GM19397 (cell line): ENCODE data around the gene COL19A1.
A peak's percentile ranks its signal among the peaks of the same experiment; 100 is the strongest.

Experiments
- ATAC-seq: cut with Tn5 transposase; IDR thresholded peaks from one replicate; pipeline ENCODE4 v1.9.1; 2021; ENCODE audit warnings: mild to moderate bottlenecking, moderate library complexity; ENCODE audit not compliant: unreplicated experiment

The COL19A1 gene

GRCh38 chr6:70162972-70163371, 296.6 kb downstream of the COL19A1 start:
- no peak for ATAC-seq

- ATAC-seq, result no peak
These were observed 297.4 kb downstream of the COL19A1 start for GRCh38 chr6:70163795-70164194.

- ATAC-seq, result no peak
These were observed 298.2 kb downstream of the COL19A1 start for GRCh38 chr6:70164556-70164955.

GRCh38 chr6:70166088-70166958, 300.0 kb downstream of the COL19A1 start:
- peak; percentile 77 for ATAC-seq

GRCh38 chr6:70168681-70169377, 302.5 kb downstream of the COL19A1 start:
- ATAC-seq, result no peak

GRCh38 chr6:70171236-70171635, 304.9 kb downstream of the COL19A1 start:
- no peak for ATAC-seq

GRCh38 chr6:70172252-70172651, 305.9 kb downstream of the COL19A1 start:
- ATAC-seq, result no peak

GRCh38 chr6:70175770-70176169, 309.4 kb downstream of the COL19A1 start:
- ATAC-seq, result no peak

GRCh38 chr6:70176842-70177550, 310.6 kb downstream of the COL19A1 start:
- no peak for ATAC-seq

GRCh38 chr6:70180183-70180900, 314.0 kb downstream of the COL19A1 start:
- no peak for ATAC-seq

- no peak for ATAC-seq
These were observed 314.7 kb downstream of the COL19A1 start for GRCh38 chr6:70180901-70181599.

- ATAC-seq, result no peak
These were observed 317.2 kb downstream of the COL19A1 start for GRCh38 chr6:70183538-70183937.

- no peak for ATAC-seq
These were observed 318.4 kb downstream of the COL19A1 start for GRCh38 chr6:70184723-70185122.

- ATAC-seq, result no peak
These were observed 320.1 kb downstream of the COL19A1 start for GRCh38 chr6:70186461-70186860.

GRCh38 chr6:70188202-70188601, 321.8 kb downstream of the COL19A1 start:
- ATAC-seq, result no peak

- ATAC-seq, result no peak
These were observed 328.1 kb downstream of the COL19A1 start for GRCh38 chr6:70194421-70194820.

GRCh38 chr6:70196531-70196930, 330.2 kb downstream of the COL19A1 start:
- no peak for ATAC-seq

GRCh38 chr6:70198785-70199184, 332.4 kb downstream of the COL19A1 start:
- no peak for ATAC-seq

- ATAC-seq, result no peak
These were observed 342.0 kb downstream of the COL19A1 start for GRCh38 chr6:70208235-70208790.

- ATAC-seq, result no peak
These were observed 344.1 kb downstream of the COL19A1 start for GRCh38 chr6:70210462-70210861.
